ENCODE measurements around the gene SERTAD4.

Gene SERTAD4

DNA sequence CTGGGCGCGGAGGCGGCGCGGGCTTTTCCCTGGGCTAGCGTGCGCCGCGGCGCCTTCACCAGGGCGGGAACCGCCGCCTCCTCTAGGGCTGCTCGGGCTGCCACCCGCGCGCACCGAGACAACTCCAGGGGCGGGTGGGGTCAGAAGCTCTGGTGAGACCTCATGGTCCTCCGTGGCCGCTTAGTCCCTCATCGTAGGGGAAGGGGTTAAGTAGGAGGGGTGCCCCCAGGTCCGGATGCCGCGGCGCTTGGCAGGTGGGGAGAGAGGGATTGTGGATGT, 559 bp downstream of the SERTAD4 start:
- H3K4me3 ChIP-seq (ENCODE audit: low read length), result peak overlapping the region; percentile 70
- TF ChIP-seq, protein P1, sequence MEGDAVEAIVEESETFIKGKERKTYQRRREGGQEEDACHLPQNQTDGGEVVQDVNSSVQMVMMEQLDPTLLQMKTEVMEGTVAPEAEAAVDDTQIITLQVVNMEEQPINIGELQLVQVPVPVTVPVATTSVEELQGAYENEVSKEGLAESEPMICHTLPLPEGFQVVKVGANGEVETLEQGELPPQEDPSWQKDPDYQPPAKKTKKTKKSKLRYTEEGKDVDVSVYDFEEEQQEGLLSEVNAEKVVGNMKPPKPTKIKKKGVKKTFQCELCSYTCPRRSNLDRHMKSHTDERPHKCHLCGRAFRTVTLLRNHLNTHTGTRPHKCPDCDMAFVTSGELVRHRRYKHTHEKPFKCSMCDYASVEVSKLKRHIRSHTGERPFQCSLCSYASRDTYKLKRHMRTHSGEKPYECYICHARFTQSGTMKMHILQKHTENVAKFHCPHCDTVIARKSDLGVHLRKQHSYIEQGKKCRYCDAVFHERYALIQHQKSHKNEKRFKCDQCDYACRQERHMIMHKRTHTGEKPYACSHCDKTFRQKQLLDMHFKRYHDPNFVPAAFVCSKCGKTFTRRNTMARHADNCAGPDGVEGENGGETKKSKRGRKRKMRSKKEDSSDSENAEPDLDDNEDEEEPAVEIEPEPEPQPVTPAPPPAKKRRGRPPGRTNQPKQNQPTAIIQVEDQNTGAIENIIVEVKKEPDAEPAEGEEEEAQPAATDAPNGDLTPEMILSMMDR (conservative IDR thresholded peaks at IDR 0.05; ENCODE audit: low read length), result no peak
- no peak for DNase-seq (ENCODE audit: low read depth)

DNA sequence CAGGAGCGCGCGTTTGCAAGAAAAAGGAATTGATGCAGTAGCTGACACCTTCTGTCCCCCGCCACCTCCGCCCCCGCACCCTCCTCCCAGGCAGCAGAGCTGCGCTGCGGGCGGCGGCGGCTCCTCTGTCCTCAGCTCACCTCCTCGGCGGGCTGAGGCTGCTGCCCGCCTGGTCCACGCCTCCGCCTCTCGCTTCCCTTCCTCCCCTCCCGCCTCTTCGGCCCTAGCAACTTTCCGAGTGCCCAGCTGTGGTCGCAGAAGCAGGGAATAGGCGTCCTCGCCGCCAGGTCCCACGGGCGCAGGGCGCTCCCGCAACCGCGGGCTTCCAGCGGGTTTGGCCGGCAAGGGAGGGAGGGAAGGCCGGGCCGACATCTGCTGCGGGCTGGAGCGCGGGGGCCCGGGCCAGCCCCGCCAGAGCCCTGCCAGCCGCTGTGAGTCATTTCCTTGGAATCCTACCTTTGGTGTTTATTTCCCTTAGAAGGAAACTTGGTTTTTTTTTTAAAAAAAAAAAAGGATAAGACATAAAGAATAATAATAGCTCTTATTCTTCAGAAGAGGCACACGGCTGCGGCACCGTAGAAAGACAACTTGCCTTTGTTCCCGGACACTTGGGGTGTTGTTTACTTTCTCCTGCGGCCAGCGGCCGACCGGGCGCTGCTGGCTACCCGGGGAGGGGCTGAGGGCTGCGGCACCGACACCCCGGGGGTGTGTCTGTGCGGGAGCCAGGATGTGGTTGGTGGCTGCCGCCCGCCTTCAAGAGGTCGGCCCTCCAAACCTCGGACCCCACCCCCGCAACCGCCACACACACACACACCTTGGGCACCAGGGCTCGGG, 1.1 kb downstream of the SERTAD4 start:
- H3K4me3 ChIP-seq (ENCODE audit: low read length), result peak overlapping the region; percentile 70
- peak; percentile 68 for DNase-seq (ENCODE audit: low read depth)

DNA sequence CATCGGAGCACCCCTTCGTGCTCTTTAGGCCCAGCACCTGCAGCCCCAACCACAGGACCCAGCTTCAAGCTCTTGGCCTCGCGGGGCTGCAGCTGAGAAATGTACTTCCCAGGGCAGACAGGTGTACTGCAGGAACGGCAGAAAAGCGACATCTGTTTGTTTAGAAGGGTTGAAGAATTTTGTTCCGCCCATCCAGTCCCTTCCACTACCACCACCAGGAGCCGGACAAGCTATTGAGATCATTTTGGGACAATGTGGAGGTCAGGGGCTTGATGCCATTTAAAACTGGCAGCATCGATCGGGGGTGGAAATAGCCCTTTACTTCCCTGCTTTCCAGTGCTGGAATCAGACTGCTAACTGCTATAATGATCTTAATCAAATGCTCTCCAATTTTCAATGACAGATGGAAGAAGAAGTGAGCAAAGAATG, 1.7 kb downstream of the SERTAD4 start:
- TF ChIP-seq, protein P1 (conservative IDR thresholded peaks at IDR 0.05; ENCODE audit: low read length), result 0 out of 2 replicates have a peak, but pooled peaks have one; percentile 1
- H3K4me3 ChIP-seq (ENCODE audit: low read length), result peak overlapping the region; percentile 70
- no peak for DNase-seq (ENCODE audit: low read depth)

More for the DNA sequence above, 1.1 kb downstream of the SERTAD4 start:
- TF ChIP-seq, protein P1 (conservative IDR thresholded peaks at IDR 0.05; ENCODE audit: low read length), result no peak

DNA sequence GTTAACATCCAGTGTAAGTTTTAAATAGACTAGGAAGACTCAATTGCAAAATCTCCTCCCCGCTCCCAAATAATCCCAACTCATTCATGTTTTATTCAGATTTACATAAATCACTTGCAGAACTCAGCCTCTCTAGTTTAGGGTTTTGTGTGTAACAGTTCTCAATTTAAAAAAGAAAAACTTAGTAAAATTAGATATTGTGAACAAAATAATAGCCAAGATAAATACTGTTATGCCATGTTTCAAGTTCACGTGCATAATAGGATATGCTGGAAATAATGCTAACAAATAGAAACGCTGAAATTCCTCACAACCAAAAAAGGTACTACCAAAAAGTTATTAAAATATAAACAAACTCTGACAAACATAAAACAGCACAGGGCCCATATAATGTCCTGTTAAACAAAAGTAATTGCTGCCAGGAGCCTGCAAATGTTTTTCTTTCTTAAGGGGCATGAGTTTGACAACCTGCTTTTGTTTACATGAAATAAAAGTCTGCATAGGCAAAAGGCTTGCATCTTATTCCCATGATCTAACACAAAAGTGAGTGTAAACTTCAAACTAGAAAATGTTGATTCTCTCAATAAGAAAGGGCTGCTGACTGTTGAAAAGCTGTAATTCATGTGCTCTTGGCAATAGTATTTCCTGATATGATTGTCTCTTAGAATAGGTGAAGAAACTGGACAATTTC, 2.9 kb downstream of the SERTAD4 start:
- TF ChIP-seq, protein P1 (conservative IDR thresholded peaks at IDR 0.05; ENCODE audit: low read length), result no peak
- no peak for DNase-seq (ENCODE audit: low read depth)
- H3K4me3 ChIP-seq (ENCODE audit: low read length), result no peak overlapping the region

DNA sequence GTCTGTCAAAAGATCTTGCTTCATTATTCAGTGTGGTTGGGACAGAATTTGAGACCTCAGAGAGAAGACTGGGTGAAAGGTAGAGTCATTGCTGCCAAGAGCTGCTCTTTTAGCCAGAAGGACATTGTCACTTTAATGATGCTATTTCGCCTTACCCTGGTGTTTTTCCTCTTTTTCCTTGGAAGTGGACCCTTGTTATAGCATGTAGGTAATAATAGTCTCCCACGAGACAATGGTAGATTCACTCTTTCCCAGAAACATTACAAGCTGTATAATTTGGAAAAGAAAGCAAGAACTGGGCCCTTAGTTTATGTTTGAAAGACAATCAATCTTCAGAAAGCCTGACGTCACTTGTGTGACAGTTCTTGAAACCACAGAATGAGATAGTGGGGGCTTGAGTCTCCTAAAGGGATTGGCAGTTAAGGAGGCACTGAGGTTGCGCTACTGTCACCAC, 3.8 kb downstream of the SERTAD4 start:
- DNase-seq (ENCODE audit: low read depth), result no peak
- H3K4me3 ChIP-seq (ENCODE audit: low read length), result no peak overlapping the region
- TF ChIP-seq, protein P1 (conservative IDR thresholded peaks at IDR 0.05; ENCODE audit: low read length), result no peak

DNA sequence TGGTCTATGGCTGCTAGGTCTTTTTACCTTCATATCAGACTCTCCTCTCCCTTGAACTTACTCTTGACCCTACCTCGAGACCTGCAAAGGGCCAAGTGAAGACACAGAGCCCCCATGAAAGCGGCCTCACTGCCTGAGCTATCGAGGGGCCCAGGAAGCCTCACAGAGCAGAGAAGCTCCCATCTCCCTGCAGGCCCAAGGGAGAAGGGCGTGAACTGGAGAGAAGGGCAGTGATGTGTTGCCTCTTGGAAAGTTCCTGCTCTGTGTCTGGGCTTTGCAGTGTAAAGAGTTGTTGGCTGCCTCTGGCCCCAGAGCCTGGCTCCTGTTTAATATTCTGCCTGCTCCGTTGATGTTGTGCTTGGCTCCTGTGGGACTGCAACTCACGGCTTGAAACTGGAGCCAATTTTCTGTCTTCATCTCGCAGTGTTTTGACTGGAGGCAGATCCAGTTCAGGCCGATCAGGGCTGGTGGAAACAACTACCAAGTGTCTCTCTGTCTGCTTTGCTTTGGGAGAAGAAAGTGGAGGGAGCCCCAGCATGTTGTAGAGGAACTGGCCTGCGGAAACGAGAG, 4.3 kb downstream of the SERTAD4 start:
- peak overlapping the region; percentile 22 for H3K4me3 ChIP-seq (ENCODE audit: low read length)
- DNase-seq (ENCODE audit: low read depth), result peak; percentile 77
- TF ChIP-seq, protein P1 (conservative IDR thresholded peaks at IDR 0.05; ENCODE audit: low read length), result no peak
